Stimulated activated CD4-positive, alpha-beta T cell treated with anti-CD3 and anti-CD28 coated beads, Interleukin-1b, Interleukin-23, amount 100 ng/mL, for 4 hours (primary cell): ENCODE measurements around the gene PDE4D.

Experiments
- DNase-seq, 2 donors: peaks; one replicate each; pipeline ENCODE4 v3.0.0-alpha.2; 2020; ENCODE audit warnings: low read depth in 2 of 2

PDE4D gene

DNA sequence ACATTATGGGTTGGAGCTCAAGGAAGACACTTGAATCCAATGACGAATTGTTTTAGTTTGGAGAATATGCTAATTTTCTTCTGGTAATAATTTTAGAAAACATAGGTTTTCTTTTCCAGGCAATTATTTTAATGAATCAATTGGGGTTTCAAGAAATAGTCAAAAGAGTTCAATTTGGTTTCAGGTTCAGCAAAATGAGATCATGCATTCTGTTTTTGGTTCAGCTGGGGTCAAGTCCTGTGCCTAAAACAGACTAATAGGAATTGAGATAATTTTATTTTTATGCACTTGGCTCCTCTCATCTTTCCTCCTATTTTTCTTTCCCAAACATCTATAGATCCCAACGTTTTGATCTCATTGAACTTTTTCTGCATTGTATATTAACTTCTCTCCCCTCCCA, 713.8 kb downstream of the PDE4D start:
- DNase-seq, result no peak

DNA sequence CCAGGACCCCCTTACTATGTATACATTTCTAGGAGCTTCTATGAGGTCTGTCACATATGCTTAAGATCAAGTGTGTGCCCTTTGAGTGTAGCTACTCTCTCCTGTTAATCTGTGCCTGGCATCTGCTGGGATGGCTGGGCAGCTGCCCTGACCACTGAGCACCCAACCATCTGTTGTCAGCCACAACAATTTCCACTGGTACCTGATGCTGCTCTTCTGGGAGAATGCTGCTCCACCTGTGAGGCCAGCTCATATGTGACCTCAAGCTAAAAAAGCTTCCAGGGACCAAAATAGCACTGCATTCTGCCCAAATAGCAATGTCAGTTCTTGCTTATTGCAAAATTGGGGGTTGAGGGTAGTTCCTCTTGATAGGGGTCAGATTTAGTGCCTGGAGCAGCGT, 715.0 kb downstream of the PDE4D start:
- no peak for DNase-seq

DNA sequence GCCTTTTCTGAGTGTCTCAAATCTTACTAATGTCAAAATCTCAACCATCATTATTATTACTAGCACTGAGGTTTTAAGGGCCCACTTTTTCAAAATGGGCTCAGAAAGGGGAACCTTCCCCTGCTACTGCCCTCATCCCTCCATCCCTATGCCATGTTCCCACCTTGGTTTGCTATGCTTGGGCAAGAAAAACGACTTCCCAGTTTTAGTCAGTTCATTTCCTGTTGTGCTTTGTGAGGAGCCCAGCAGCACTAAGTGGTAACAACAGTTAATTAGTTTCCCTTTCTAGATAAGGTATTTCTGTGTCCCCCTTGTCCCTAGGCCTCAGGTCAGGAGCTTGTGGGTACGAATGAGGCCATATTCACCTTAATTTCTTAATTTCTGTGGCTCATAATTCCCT, 715.5 kb downstream of the PDE4D start:
- DNase-seq, result no peak

DNA sequence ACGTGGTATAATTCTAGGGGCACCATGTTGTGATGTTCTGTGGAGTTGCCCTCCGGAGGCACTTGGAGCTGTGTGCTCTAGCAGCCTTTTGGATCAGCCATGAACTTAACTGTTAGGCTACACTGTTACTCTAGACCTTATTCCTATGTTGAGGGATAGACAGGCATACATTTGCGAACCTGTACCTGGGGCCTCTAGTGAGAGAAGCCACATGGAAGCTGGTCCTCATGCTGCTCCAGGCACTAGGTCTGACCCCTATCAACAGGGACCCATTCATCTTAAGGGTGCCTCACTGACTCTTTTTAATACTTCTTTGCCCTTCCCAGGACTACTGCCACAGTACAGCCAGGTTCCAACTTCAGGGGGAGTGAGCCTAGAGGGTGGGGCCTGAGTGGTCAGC, 715.9 kb downstream of the PDE4D start:
- DNase-seq, result no peak

DNA sequence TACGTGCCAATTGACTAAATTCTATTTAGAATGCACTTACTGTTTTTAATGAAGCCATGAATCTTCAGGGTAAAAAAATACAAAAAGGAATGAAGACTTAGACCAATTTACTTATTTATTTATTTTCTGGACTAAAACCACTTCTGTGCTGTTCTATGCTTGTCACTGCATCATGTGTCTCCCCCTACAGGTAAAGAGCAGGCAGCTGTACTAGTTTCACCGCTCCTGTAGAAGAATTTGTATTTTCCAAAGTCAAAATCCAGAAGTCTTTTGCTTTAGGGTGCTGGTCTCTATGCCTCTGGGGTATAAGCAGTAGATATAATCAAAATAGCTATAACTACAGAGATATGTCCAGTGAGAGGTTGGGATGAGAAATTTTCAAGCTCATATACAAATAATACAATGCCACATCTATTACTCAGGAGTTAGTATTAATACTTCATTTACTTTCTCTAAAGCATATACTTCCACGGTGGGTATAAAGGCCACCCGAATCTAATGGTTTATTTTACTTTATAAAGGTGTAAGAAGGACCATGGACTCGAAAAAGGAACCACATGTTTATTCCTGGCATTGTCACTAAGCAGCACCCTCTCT, 719.2 kb downstream of the PDE4D start:
- no peak for DNase-seq

DNA sequence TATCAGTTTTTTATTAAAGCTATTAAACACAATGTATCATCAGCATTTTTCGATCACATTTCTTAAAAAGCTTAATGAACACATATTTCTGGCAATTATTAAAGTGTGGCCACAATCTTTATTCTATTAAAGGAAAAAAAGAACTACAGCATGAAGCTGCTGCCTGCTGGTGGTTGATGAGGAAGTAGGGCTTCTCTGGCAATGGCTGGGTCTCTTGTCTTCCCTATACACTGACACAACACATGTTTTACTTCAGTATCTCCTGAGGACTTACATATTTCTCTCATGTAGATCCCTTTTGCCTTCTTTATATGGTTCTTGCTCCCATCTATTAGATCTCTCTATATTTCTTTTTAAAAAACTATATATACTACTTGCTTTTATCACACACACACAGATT, 719.9 kb downstream of the PDE4D start:
- DNase-seq, result no peak

DNA sequence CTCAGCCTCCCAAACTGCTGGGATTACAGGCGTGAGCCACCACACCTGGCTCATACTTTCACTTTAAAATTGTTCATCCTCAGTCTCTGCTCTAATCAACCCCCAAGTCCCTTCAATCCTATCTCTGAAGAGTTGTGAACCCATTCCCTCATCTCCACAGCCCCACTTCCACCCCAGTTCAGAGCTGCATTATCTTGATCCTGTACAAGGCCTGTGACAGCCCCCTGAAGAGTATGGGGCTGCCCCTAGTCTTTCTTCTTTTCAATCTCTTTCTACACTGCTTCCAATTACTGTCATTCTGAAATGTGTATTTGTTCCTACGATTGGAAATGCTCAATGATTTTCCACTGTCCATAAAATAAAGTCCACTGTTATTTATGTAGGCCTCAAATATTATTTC, 722.4 kb downstream of the PDE4D start:
- DNase-seq, result no peak

DNA sequence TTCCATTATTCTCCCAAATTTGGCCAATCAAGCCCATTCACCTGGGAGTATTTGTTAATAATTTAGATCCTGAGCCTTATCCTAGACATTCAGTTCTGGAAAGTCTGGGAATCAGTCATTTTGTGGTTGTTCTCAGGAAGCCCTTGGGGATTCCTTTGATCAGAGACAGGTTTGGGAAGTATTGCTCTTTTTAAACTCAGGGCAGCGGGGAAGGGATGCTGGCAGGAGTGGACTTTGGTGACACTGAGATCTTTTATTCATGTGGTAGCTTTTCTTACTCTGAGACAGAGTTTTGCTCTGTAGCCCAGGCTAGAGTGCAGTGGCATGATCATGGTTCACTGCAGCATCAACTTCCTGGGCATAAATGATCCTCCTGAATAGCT, 723.8 kb downstream of the PDE4D start:
- DNase-seq, result no peak

DNA sequence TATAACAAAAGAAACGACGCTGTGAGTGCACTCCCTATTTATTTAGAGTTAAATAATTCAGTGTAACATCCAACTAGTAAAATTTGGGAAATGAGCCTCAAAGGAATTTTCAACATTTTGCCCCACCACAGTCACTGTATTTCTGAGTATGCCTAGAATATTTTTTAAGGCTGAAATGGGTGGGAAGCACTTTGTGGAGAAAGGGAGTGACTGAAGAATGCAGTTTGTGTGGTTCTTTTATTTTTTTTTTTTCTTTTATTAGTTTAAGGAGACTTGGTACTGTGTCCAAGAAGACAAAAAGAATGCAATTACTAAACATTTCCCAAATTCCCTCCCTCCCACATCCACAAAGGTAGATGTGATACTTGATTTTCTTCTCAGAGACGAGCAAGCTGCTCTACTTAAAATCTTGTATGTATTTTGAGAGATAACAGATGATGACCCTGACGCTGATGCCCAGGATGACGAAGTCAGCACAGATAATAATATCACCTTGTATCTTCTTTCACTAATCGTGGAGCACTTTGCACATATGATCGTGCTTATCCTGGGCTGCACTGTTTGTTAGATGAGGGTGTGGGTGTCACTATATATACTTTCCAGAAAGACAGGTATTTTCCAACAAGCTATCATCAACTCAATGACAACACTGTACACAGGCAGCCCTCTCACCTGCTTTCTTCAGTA, 724.3 kb downstream of the PDE4D start:
- no peak for DNase-seq

DNA sequence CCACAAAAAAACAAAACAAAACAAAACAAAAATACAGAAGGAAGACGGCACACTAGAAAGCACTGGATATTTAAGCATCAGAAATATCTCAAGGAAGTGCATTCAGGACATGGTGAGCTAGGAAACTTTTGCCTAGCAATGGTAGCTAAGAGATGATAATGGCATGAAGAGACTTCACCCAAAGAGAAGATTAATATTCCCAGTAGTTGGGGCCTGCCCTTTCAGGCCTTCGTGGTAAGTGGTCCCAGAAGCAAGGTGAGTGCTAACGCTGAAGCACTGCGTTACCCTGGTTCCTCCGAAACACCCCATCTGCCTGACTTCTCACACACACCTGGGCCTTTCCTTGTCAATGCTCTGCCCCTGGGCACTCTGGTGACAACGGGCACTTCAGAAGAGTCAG, 725.5 kb downstream of the PDE4D start:
- DNase-seq, result no peak

DNA sequence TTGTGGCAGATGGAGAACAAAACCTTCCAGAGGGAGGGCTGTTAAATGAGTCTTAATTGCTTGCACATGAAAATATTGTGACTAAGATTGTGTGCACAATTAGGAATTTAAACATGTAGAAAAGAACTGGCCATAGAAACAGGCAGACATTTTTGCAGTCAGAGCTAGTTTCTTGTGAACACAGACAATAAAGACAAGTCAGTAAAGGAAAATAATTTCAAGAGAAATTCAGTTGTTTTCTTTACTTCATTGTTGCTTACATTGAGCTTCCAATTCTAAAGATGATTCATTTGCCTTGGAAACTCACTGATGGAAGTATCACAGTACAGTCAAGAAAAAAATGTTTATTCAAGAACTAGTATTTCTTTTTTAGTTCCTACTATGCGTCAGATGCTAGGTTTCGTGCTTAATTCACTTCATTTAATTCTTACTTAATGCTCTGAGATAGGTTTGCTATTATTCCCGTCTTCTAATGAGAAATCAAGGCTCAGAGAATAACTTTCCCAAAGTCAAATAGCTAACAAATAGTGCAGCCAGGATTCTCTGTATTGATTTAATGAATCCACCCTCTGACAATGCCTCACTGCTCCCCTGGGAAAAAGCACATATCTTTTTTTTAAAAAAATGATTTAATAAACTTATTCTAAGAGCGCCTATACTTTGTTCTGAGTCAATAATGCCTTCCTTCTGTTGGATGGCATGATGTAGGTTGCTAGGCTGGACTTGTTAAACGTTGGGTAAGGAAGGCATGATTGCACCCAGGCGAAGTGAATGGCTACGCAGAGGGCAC, 729.3 kb downstream of the PDE4D start:
- DNase-seq, result no peak

DNA sequence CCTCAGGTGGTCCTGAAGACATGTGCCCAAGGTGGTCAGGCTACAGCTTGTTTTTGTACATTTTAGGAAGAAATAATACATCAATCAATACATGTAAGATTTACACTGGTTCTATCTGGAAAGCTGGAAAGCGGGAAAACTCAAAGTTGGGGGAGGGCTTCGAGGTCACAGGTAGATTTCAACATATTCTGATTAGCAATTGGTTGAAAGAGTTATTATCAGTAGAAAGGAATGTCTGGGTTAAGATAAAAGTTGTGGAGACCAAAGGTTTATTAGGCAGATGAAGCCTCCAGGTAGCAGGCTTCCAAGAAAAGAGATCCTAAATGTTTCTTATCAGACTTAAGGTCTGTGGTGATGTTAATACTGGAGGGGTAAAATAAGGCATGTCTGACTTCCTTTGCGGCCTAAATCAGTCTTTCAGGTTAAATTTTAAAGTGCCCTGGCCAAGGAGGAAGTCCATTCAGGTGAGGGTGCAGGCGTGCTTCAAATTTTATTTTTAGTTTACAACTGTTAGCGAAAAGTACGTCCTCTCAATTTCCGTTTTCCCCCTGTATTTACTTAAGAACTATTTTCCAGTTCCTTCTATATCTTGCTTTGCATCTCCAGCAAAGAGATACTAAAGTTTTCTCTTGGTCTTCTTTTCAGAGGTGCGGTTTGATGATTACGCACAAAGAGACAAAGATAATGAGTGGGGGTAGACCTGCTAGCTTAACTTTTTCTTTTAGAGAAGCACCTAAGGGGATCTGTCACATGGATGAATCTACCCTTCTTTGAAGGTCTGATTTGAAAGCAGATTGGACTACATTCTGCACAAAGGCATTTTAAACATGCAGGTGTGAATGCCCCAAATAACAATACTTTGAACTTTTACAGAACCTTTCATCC, 732.1 kb downstream of the PDE4D start:
- no peak for DNase-seq

DNA sequence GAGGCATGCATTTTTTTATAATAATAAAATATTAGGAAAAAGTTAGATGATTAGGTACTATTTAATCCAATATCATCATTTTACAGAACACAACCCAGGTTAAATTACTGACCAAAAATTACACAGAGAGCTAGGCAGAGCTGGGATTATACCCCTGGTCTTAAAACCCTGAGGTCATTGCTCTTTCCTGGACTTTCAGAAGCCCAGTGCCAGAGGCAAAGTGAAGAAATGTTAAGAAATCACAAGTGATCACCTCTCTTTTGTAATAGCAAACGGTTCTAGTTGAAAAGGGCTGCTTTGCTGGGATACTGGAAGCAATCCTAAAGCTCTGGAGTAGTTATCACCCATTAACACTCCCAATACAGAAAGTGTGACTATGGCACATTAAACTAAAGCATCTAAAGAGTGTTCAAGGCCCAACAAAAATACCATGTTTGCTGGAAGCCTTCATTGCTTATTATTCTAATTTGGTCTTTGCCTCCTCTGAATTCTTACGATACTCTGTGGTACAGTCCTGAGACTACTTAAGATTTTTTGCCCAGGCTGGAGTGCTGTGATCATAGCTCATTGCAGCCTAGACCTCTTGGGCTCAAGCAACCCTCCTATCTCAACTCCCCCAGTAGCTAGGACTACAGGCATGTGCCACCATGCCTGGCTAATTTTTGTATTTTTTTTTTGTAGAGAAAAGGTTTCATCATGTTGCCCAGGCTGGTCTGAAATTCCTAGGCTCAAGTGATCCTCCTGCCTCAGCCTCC, 734.7 kb downstream of the PDE4D start:
- no peak for DNase-seq

DNA sequence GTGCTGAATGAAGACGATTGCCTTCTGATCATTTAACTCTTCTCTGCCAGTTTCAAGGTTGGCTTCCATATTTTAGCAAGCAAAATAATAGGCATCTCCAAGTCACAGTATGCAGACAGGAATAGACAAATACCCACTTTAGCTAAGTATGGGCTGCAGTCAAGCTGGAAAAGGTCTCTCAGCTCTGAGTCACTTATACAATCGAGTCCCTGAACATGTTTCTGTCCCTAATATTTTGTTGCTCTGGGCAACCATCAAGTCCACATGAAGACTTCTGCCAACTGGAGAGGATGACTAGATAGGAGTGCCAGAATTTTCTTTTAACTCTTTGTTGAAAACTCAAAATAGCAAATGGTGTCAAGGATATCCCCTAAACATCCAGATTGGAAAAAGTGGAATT, 735.4 kb downstream of the PDE4D start:
- DNase-seq, result no peak

DNA sequence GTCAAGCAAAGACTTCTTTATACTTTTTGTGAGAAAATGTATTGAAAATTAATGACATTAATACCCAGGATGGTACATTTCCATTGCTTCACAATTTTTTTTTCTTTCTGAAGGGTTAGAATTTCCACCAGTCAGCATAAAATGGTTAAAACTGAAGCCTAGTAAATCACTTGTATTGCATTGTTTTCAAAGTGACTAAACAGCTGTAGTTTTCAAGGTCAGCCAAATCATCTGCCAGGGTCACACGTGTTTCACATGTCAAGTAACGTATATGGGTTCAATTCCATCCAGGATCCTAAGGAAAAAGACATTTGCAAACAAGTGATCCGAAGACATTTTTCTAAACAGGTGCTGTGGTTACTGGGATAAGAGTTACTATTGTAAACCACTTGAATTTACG, 736.5 kb downstream of the PDE4D start:
- no peak for DNase-seq

DNA sequence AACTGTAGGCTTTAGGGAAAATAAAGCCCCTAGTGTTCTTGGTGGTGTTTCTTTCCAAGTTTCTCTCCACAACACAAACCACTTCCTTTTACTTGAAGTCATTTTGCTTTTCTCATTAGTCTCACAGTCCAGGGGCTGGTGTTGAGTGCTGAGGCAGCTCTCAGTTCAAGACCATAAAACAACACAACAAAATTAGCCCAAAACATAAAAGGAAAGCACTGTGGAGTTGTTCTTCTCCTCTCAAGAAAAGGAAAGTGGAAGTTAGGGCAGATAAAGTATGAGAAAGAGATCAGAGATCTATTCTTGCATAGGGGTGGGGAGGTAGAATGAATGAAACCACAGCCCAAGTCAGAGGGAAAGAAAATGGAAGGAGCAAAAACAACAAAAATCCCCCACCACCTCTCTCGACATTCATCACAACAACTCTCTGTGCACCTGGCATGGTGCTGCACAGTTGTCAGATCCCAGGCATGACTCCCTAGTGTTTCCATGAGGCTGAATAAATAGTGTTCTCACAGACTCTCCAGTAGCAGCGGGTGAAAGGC, 740.8 kb downstream of the PDE4D start:
- no peak for DNase-seq

DNA sequence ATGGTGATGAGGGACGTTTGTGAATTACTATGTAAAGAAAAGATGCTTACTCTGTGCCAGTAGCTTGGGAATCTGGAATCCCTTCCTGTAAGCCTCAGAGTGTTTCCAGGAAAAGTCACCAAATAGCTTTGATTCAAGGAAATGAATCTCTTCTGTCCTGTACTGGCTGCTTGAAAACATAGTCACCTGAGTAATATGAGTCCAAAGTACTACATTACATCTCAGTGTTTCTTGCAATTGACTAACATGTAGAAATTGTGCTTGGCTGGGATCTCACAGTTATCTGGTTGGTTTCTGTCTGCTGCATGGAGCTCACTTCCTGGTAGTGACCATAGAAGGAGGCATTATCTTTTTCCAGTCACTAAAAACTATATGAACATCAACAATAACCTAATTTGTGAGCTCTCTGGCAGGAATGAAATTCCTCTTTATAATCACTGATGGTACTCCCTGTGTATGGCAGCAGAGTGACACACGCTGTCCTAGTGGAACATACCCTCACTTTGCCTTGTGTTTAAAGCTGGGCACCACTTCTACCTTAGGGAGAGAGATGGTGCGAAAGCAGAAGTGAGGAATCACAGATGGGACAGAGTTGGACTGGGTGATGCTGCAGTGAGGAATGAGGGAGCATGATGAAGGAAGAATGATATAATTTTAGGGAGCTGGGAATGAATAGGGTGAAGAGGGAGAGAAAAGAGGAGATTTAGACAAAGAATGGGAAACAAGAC, 742.2 kb downstream of the PDE4D start:
- DNase-seq, result no peak

DNA sequence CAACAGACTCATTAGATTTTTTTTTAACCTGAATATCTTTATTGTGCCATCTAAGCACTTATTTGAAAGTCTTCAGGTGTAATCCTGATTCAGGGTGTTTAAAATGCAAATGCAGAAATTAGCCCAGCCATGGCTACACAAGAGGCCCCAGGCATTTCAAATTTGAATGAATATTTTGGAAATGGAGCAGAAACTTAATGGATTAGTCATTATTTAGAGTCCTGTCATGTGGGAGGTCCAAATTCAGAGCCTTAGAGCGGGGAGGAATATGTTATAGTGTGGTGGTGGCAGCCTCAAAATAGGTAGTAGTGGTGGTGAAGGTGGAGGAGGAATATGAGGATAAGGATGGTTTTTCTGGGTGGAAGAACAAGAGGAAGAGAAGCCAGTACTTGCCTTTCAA, 743.7 kb downstream of the PDE4D start:
- DNase-seq, result no peak

DNA sequence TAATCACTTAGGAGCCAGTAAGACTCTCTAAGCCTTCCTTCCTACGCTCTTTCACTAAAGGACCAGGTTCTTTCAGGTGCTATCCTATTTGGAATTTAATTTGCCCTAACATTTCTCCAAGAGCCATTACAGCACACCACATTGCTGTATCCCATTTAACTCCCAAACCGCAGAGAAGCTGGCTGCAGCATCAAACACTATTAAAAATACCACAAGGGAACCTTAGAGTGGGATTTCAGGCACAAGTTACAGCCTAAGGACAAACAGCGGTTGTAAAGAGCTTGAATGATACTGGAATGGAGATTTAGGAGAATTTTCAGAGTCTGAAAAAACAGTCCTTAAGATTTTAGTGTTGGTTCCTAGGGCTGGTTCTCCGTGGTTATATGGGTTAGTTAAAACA, 744.3 kb downstream of the PDE4D start:
- no peak for DNase-seq

DNA sequence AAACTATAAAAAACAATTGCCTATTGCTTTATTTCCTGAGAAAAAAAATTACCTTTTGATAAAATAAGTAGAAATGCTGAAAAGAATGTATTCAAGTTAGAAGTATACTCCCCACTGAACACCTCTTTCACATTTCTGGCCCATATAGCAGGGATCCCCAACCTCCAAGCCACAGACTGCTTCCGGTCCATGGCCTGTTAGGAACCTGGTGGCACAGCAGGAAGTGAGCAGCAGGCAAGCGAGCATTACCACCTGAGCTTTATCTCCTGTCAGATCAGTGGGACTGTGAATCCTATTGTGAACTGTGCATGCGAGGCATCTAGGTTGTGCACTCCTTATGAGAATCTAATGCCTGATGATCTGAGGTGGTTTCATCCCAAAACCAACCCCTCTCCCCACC, 746.8 kb downstream of the PDE4D start:
- DNase-seq, result no peak

DNA sequence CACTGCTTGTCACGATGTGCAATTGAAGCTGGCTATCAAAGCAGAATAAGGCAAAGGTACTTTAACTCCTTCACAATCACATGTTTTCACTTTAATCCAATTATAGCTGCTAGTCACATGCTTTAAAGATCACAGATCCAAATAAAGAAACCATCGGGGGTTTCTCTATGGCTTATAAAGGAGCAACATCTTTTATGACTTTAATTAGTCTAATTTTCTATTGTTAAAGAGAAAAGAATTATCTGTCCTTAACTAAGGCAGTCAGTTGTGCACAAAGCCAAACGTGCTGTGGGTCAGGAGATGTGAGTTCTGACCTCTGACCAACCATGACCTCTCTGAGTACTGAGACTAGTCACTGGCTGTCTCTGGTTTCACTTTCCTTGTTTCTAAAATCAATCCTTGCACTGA, 749.6 kb downstream of the PDE4D start:
- DNase-seq, result no peak
